NK-92 treated with Interleukin-12 subunit alpha and Interleukin-12 subunit beta, amount 100 ng/mL, for 24 hours (cell line): ENCODE measurements around the gene EXOC7.

ENCODE experiments used
- DNase-seq: peaks from one replicate; lab custom pipeline; 2025; lab: John Stamatoyannopoulos, UW

EXOC7 gene

GRCh38 chr17:76121932-76122430 is 18.4 kb upstream of the EXOC7 start:
- no peak for DNase-seq

GRCh38 chr17:76120658-76121008 is 17.0 kb upstream of the EXOC7 start:
- DNase-seq: no peak

- no peak for DNase-seq
These were observed 16.1 kb upstream of the EXOC7 start for GRCh38 chr17:76119409-76120371.

GRCh38 chr17:76115138-76115754 is 11.7 kb upstream of the EXOC7 start:
- no peak for DNase-seq

GRCh38 chr17:76111956-76112355 is 8.4 kb upstream of the EXOC7 start:
- DNase-seq: no peak

- DNase-seq: no peak
These were observed 3.9 kb upstream of the EXOC7 start for GRCh38 chr17:76107509-76107908.

GRCh38 chr17:76106703-76107102 is 3.1 kb upstream of the EXOC7 start:
- no peak for DNase-seq

GRCh38 chr17:76104896-76105231 is 1.3 kb upstream of the EXOC7 start:
- DNase-seq: no peak

- DNase-seq: no peak
These were observed 731 bp upstream of the EXOC7 start for GRCh38 chr17:76104140-76104895.

- DNase-seq: no peak
These were observed 678 bp downstream of the EXOC7 start for GRCh38 chr17:76102944-76103273.

- no peak for DNase-seq
These were observed 5.8 kb downstream of the EXOC7 start for GRCh38 chr17:76097716-76098295.

GRCh38 chr17:76095943-76096342 is 7.6 kb downstream of the EXOC7 start:
- DNase-seq: no peak

- DNase-seq: no peak
These were observed 9.5 kb downstream of the EXOC7 start for GRCh38 chr17:76094046-76094445.

GRCh38 chr17:76092526-76093413 is 10.8 kb downstream of the EXOC7 start:
- DNase-seq: no peak

GRCh38 chr17:76091526-76092286 is 11.9 kb downstream of the EXOC7 start:
- DNase-seq: no peak

- no peak for DNase-seq
These were observed 13.0 kb downstream of the EXOC7 start for GRCh38 chr17:76090517-76091129.

GRCh38 chr17:76089680-76090516 is 13.7 kb downstream of the EXOC7 start:
- DNase-seq: no peak

GRCh38 chr17:76088868-76089576 is 14.6 kb downstream of the EXOC7 start:
- DNase-seq: no peak
